CD14-positive monocyte (primary cell): Measurements from ENCODE around the gene SLC25A29. TPM values are rescaled to one million over a fixed set of nuclear protein-coding genes. Genes with fewer than 3 reads are reported as not detected.
A peak's percentile ranks its signal among the peaks of the same experiment; 100 is the strongest.

ENCODE experiments used
- DNase-seq, 3 donors: peaks; one replicate each; pipeline ENCODE4 v3.0.0-alpha.2; 2011 to 2022
- H2AFZ ChIP-seq: 2 replicates; pipeline ENCODE4 v1.6.0; 2012; ENCODE audit warnings: mild to moderate bottlenecking, low read depth, low read length, inconsistent platforms; ENCODE audit not compliant: insufficient read depth, poor library complexity, severe bottlenecking
- H3K27ac ChIP-seq, 2 donors: 1 replicate in 1 of 2; 2 replicates in 1 of 2; pipeline ENCODE4 v1.5.1; 2012 to 2013; ENCODE audit warnings: low read length in 2 of 2, control low read depth in 1 of 2, inconsistent platforms in 1 of 2, low read depth in 1 of 2, mild to moderate bottlenecking in 1 of 2
- H3K27me3 ChIP-seq, 2 donors: one replicate each; pipeline versions ENCODE4 v1.6.0 to v1.6.1; 2011 to 2013; ENCODE audit warnings: low read length in 2 of 2; ENCODE audit not compliant: control insufficient read depth in 2 of 2, insufficient read depth in 2 of 2
- H3K36me3 ChIP-seq, 2 donors: replicated peaks in 1 of 2; 1 replicate in 1 of 2; 2 replicates in 1 of 2; pipeline versions ENCODE4 v1.5.1 to v1.6.1; 2012 to 2013; ENCODE audit warnings: low read length in 2 of 2, control low read depth in 1 of 2, inconsistent platforms in 1 of 2, mild to moderate bottlenecking in 1 of 2; ENCODE audit not compliant: insufficient read depth in 2 of 2, control insufficient read depth in 1 of 2
- H3K4me1 ChIP-seq, 2 donors: 1 replicate in 1 of 2; 2 replicates in 1 of 2; pipeline versions ENCODE4 v1.5.1 to v1.6.1; 2012 to 2013; ENCODE audit warnings: low read length in 2 of 2, control low read depth in 1 of 2, inconsistent platforms in 1 of 2, mild to moderate bottlenecking in 1 of 2, moderate library complexity in 1 of 2; ENCODE audit not compliant: insufficient read depth in 2 of 2, control insufficient read depth in 1 of 2
- H3K4me2 ChIP-seq: replicated peaks from 2 replicates; pipeline ENCODE3; 2012; ENCODE audit warnings: low read length, moderate library complexity, mild to moderate bottlenecking; ENCODE audit not compliant: poor library complexity, severe bottlenecking; ENCODE audit errors: extremely low read depth
- H3K4me3 ChIP-seq, 3 experiments: fragments of 200-600 bp in 1 of 3; sonication (generic) in 1 of 3; replicated peaks in 1 of 3; 1 replicate in 2 of 3; 2 replicates in 1 of 3; pipeline ENCODE4 v1.5.1; 2011 to 2013; ENCODE audit warnings: low read length in 3 of 3, mild to moderate bottlenecking in 3 of 3, control low read depth in 2 of 3, low read depth in 2 of 3, inconsistent platforms in 1 of 3, moderate library complexity in 1 of 3
- H3K79me2 ChIP-seq: 2 replicates; pipeline ENCODE4 v1.6.0; 2012; ENCODE audit warnings: mild to moderate bottlenecking, control low read depth, inconsistent platforms, low read length, moderate library complexity; ENCODE audit not compliant: insufficient read depth
- H3K9ac ChIP-seq: 2 replicates; pipeline ENCODE4 v1.6.0; 2017; ENCODE audit warnings: low read length, mild to moderate bottlenecking; ENCODE audit not compliant: insufficient read depth, poor library complexity, severe bottlenecking
- H3K9me3 ChIP-seq, 2 donors: replicated peaks in 1 of 2; 1 replicate in 1 of 2; 2 replicates in 1 of 2; pipeline versions ENCODE4 v1.5.1 to v1.6.1; 2012 to 2013; ENCODE audit warnings: low read length in 2 of 2, control low read depth in 1 of 2; ENCODE audit not compliant: control insufficient read depth in 1 of 2, insufficient read depth in 1 of 2
- H4K20me1 ChIP-seq: 2 replicates; pipeline ENCODE4 v1.6.0; 2012; ENCODE audit warnings: mild to moderate bottlenecking, low read length, control low read depth, moderate library complexity; ENCODE audit not compliant: insufficient read depth
- H3K27ac Mint-ChIP-seq, 7 donors: one replicate each; pipeline ENCODE4 v1.8.0; 2020; ENCODE audit warnings: mild to moderate bottlenecking in 7 of 7, mixed read lengths in 7 of 7, moderate library complexity in 6 of 7, inconsistent platforms in 2 of 7
- H3K27me3 Mint-ChIP-seq, 3 donors: one replicate each; pipeline ENCODE4 v1.8.0; 2021 to 2022; ENCODE audit warnings: low read depth in 3 of 3, mild to moderate bottlenecking in 3 of 3, mixed read lengths in 3 of 3, moderate library complexity in 3 of 3, inconsistent platforms in 1 of 3
- H3K36me3 Mint-ChIP-seq, 2 donors: one replicate each; pipeline ENCODE4 v1.8.0; 2020; ENCODE audit warnings: mixed read lengths in 2 of 2, inconsistent platforms in 1 of 2, mild to moderate bottlenecking in 1 of 2
- H3K4me1 Mint-ChIP-seq: one replicate; pipeline ENCODE4 v1.8.0; 2020; ENCODE audit warnings: mild to moderate bottlenecking, mixed read lengths
- H3K4me3 Mint-ChIP-seq, 2 donors: one replicate each; pipeline ENCODE4 v1.8.0; 2020; ENCODE audit warnings: mild to moderate bottlenecking in 2 of 2, mixed read lengths in 2 of 2, moderate library complexity in 1 of 2
- H3K9me3 Mint-ChIP-seq, 7 donors: one replicate each; pipeline ENCODE4 v1.8.0; 2020 to 2022; ENCODE audit warnings: mixed read lengths in 7 of 7, mild to moderate bottlenecking in 6 of 7, moderate library complexity in 6 of 7, inconsistent platforms in 2 of 7
- WGBS: methylation state at CpG from one replicate; pipeline ENCODE4 v1.1.5; 2013; ENCODE audit warnings: missing lambda C conversion rate; ENCODE audit not compliant: insufficient coverage; 5-methylcytosine and 5-hydroxymethylcytosine counted together
- intact Hi-C, 2 donors: fragments of 100-400 bp; cut with micrococcal nuclease; formaldehyde crosslinking; loops; one replicate each; pipeline versions ENCODE4 v1.15.0 to v1.15.1; 2023
- polyA plus RNA-seq, 3 donors: library from polyadenylated mRNA; depleted of rRNA in 1 of 3; unstranded in 2 of 3; stranded (reverse) in 1 of 3; fragments of 300-500 nt in 2 of 3; fragments of >200 nt in 1 of 3; fragmentation: Illumina TruSeq in 2 of 3; gene quantifications; 1 replicate in 2 of 3; 2 replicates in 1 of 3; pipeline ENCODE4 v1.2.3, GENCODE V29; 2012 to 2021
- TF ChIP-seq, protein P1 (sequence below): fragments of 200-600 bp; IDR thresholded peaks from one replicate; pipeline ENCODE4 v1.8.0; 2022; ENCODE audit warnings: antibody characterized with exemption, mild to moderate bottlenecking

Gene SLC25A29
- polyA plus RNA-seq, 3 donors, result 16.9 to 114 (median 33.3) TPM

GRCh38 chr14:100333827-100334226 lies 27.6 kb upstream of the SLC25A29 start:
- Mint-ChIP-seq H3K9me3 (peaks cover 0 to 2% (median 0%) of the 10 kb centered on the region in 7 donors), H3K4me3 (no peak overlapping the region), H3K27ac (no peak overlapping the region), H3K4me1 (no peaks in the 10 kb centered on the region), H3K36me3 (peaks cover 61 to 79% of the 10 kb centered on the region in 2 donors), H3K27me3 (peaks cover 0 to 4% (median 2%) of the 10 kb centered on the region in 3 donors)
- Histone ChIP-seq H4K20me1 (peaks cover 29% of the 10 kb centered on the region), H3K4me2 (no peak overlapping the region), H3K4me3 (no peak overlapping the region), H3K27ac (no peak overlapping the region), H3K9ac (no peak overlapping the region), H3K4me1 (no peaks in the 10 kb centered on the region), H3K79me2 (no peaks in the 10 kb centered on the region), H2AFZ (no peak overlapping the region), H3K36me3 (peaks cover 58 to 69% of the 10 kb centered on the region in 2 donors), H3K9me3 (no peaks in the 10 kb centered on the region), H3K27me3 (no peaks in the 10 kb centered on the region)
- WGBS, result 93% methylated on average over 6 of the region's 7 CpGs
- peak in 1 of 3 donors; percentile 2 for DNase-seq
- intact Hi-C loops, result no loop called here
- TF ChIP-seq, protein P1, sequence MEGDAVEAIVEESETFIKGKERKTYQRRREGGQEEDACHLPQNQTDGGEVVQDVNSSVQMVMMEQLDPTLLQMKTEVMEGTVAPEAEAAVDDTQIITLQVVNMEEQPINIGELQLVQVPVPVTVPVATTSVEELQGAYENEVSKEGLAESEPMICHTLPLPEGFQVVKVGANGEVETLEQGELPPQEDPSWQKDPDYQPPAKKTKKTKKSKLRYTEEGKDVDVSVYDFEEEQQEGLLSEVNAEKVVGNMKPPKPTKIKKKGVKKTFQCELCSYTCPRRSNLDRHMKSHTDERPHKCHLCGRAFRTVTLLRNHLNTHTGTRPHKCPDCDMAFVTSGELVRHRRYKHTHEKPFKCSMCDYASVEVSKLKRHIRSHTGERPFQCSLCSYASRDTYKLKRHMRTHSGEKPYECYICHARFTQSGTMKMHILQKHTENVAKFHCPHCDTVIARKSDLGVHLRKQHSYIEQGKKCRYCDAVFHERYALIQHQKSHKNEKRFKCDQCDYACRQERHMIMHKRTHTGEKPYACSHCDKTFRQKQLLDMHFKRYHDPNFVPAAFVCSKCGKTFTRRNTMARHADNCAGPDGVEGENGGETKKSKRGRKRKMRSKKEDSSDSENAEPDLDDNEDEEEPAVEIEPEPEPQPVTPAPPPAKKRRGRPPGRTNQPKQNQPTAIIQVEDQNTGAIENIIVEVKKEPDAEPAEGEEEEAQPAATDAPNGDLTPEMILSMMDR, result no peak

DNA sequence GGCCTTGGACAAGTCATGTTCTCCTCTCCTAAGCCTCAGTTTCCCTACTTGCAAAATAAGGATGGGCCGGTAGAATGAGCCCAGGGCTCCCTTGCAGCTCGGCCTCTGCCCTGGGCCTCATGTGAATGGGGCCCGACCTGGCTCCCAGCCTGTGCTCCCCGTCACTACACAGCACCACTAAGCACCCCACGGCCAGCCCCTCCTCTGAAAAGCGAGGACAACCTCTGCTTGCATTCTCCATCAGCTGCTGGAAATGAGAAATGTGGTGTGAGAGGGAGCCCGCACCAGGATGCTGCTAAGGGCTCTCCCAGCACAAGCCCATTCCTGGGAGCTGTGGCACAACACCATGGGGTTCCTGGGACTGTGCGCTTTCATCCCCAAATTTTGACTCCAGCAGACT lies 27.1 kb upstream of the SLC25A29 start:
- Histone ChIP-seq H3K36me3 (peaks cover 54 to 64% of the 10 kb centered on the region in 2 donors), H3K27ac (no peak overlapping the region), H3K4me3 (no peak overlapping the region), H3K27me3 (no peaks in the 10 kb centered on the region), H3K4me1 (no peaks in the 10 kb centered on the region), H3K9me3 (no peaks in the 10 kb centered on the region), H4K20me1 (peaks cover 29% of the 10 kb centered on the region), H3K4me2 (no peak overlapping the region), H2AFZ (no peak overlapping the region), H3K79me2 (no peaks in the 10 kb centered on the region), H3K9ac (no peak overlapping the region)
- intact Hi-C loops, result no loop called here
- WGBS, result 97% methylated on average over 4 of the region's 8 CpGs
- no peak for DNase-seq
- peak overlapping the region in 2 of 7 donors; percentile 12 to 35 for H3K27ac Mint-ChIP-seq
- H3K4me3 Mint-ChIP-seq, result no peak overlapping the region
- peaks cover 56 to 74% of the 10 kb centered on the region in 2 donors for H3K36me3 Mint-ChIP-seq
- H3K4me1 Mint-ChIP-seq, result no peaks in the 10 kb centered on the region
- peaks cover 0 to 2% (median 0%) of the 10 kb centered on the region in 7 donors for H3K9me3 Mint-ChIP-seq
- peaks cover 0 to 4% (median 2%) of the 10 kb centered on the region in 3 donors for H3K27me3 Mint-ChIP-seq
- TF ChIP-seq, protein P1, result no peak
